LNCaP clone FGC (cell line): ENCODE results near the gene HNRNPUL2.

Experiments used
- DNase-seq: peaks from one replicate; pipeline ENCODE4 v3.0.0-alpha.2; 2011; ENCODE audit warnings: low read depth
- H3K4me3 ChIP-seq: 2 replicates; pipeline ENCODE4 v1.5.1; 2011; ENCODE audit warnings: mild to moderate bottlenecking, low read depth, low read length, control low read depth
- CTCF ChIP-seq: IDR thresholded peaks from 2 replicates; pipeline ENCODE4 v1.5.1; 2012; ENCODE audit warnings: mild to moderate bottlenecking; ENCODE audit not compliant: control insufficient read depth, insufficient read depth; ENCODE audit errors: extremely low read depth

HNRNPUL2 gene

GRCh38 chr11:62715150-62716130 lies 11.8 kb downstream of the HNRNPUL2 start:
- no peak for DNase-seq
- TF ChIP-seq CTCF, result no peak
- H3K4me3 ChIP-seq, result no peak overlapping the region

GRCh38 chr11:62713343-62713742 lies 13.9 kb downstream of the HNRNPUL2 start:
- no peak for DNase-seq
- no peak overlapping the region for H3K4me3 ChIP-seq
- no peak for TF ChIP-seq CTCF

GRCh38 chr11:62712861-62713260 lies 14.4 kb downstream of the HNRNPUL2 start:
- DNase-seq, result no peak
- no peak overlapping the region for H3K4me3 ChIP-seq
- TF ChIP-seq CTCF, result no peak

- H3K4me3 ChIP-seq, result no peak overlapping the region
- no peak for DNase-seq
- TF ChIP-seq CTCF, result no peak
Measured at GRCh38 chr11:62712276-62712812, 14.9 kb downstream of the HNRNPUL2 start.

GRCh38 chr11:62710001-62710345 lies 17.3 kb downstream of the HNRNPUL2 start:
- peak overlapping the region; percentile 59 for H3K4me3 ChIP-seq
- TF ChIP-seq CTCF, result no peak

GRCh38 chr11:62709247-62710000 lies 17.8 kb downstream of the HNRNPUL2 start:
- H3K4me3 ChIP-seq, result peak overlapping the region; percentile 59
- TF ChIP-seq CTCF, result 0 out of 2 replicates have a peak, but pooled peaks have one; percentile 3
- peak; percentile 98 for DNase-seq

More at GRCh38 chr11:62710001-62710345, 17.3 kb downstream of the HNRNPUL2 start:
- no peak for DNase-seq
